Suprapubic skin (tissue), 3 donors: ENCODE data around the gene SERGEF.

ENCODE experiments used
- CTCF ChIP-seq, 2 donors: fragments of 200-600 bp in 1 of 2; fragments of 450-650 bp in 1 of 2; sonication (generic) in 1 of 2; IDR thresholded peaks; one replicate each; pipeline ENCODE4 v1.5.1; 2016 to 2019; ENCODE audit warnings: antibody characterized with exemption in 2 of 2, mild to moderate bottlenecking in 1 of 2, moderate library complexity in 1 of 2
- EP300 ChIP-seq: sonication (generic); formaldehyde crosslinking; IDR thresholded peaks from one replicate; pipeline ENCODE4 v1.6.1; 2017; ENCODE audit warnings: antibody characterized with exemption

GRCh38 chr11:17794981-17795380 is 217.9 kb downstream of the SERGEF start:
- TF ChIP-seq CTCF (IDR thresholded peaks at IDR 0.05) (no peak), EP300 (no peak)
